GM19372 (cell line): Measurements from ENCODE around the gene PJA1.
A peak's percentile ranks its signal among the peaks of the same experiment; 100 is the strongest.

Experiments
- ATAC-seq: cut with Tn5 transposase; IDR thresholded peaks from one replicate; pipeline ENCODE4 v1.9.1; 2021; ENCODE audit warnings: mild to moderate bottlenecking, low read depth, moderate library complexity; ENCODE audit not compliant: unreplicated experiment

The PJA1 gene

DNA sequence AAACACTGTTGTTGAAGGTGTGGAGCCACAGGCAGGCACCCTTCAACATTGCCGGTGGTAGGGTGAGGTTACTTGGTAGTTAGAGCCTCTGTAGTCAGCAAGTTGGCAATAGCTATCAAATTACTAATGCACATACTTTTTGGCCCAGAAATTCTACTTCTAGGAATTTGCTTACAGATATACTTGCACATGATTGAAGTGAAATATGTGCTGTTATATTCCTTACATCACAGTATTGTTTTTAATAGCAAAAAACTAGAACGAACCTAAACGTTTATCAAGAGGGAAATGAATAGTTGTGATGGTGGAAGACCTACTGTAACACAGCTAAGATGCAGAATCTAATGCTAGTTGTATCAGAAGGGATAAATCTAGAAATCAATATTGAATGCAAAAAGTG lies 7.7 kb upstream of the PJA1 start:
- ATAC-seq, result no peak

DNA sequence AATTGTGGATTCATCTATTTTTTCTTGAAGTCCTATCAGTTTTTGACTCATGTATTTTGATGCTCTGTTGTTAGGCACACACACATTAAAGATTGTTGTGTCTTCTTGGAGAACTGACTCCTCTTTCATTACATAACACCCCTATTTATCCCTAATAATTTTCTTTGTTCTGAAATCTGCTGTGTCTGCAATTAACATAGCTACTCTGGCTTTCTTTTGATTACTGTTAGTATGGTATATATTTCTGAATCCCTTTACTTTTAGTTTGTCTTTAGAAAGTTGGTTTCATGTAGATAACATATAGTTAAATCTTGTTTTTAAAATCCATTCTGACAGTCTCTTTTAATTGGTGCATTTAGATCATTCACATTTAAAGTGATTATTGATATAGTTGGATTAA lies 5.1 kb upstream of the PJA1 start:
- no peak for ATAC-seq

DNA sequence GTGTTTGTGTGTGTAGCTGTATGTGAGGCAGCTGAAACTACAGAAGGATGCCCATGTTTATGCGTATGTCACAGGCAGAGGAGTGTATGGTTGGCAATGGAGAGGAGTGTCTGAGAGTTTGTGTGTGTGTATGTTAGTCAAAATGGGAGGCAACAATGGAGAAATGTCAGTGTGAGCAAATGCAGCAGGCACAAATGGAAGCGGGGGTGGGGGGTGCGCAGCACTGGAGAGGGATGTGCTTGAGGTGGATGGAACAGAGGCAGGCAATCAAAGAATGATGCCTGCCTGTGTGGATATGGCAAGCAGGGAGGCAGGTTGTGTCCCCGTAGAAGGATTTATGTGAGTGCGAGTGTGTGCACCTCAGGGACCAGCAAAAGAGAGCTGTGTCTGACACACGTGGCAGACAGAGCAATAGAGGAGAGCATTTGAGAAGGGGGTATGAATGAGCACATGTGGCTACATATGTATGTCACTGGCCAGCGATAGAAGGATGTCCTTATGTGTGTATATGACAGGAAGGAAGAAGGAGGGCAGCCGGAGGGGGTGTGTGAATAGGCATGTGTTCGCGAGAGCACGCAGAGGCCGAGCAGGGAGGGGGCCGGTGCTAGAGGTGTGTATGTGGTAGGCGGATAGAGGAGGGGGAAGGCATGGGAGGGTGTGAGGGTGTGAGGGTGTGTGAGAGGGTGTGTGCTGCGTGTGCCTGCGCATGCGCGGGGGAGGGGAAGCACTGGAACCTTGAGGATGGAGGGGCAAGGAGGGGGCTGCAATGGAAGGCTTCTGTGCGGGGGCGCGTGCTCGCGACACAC lies 1.1 kb downstream of the PJA1 start:
- ATAC-seq, result peak; percentile 53

DNA sequence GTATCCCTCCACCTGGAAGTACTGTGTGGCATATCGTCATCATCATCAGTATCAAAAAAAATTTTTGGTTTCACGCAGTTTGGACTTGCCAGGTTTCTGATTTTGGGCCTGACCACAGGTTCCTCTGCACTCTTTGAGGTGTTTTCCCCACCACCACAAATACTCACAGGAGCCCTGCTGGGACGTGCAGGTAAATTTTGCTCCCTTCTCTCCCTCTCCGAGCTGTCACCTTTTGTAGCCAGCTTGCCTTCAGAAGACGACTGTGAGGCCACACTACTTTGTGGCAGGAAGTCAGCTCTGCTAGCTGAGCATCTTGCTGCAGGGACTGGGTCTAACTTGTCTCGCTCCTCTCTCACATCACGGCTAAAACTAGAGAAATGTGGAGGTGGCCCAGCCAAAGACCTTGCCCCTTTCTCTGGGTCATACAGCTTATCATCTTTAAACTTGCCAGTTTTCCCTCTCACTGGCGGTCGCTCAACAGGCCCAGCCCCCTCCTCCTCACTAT lies 2.8 kb downstream of the PJA1 start:
- ATAC-seq, result no peak

DNA sequence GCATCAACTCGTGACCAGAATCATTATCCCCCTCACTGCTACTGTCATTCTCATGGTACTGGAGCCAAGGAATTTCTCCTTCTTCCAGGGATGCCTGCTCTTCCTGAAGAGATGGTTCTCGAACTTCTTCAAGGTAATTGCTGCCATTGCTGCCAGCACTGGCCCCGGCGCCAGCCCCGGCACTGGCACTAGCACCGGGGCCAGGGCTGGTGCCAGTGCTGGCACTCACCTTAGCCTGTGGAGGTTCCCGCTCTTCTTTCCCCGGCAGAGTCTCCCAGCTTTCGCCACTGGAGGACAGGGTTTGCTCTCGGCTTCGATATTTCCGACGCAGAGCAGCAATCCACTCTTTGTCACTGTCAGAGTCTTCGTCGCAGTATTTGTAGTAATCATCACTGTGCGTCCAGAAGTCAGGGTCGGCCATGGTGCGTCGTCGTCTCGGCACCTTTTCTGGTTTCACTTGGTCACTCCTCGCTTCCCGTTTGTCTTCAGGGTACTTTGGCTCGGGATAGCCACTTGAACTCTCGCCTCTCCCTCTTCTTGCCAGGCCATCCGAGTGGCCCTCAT lies 3.4 kb downstream of the PJA1 start:
- ATAC-seq, result no peak

DNA sequence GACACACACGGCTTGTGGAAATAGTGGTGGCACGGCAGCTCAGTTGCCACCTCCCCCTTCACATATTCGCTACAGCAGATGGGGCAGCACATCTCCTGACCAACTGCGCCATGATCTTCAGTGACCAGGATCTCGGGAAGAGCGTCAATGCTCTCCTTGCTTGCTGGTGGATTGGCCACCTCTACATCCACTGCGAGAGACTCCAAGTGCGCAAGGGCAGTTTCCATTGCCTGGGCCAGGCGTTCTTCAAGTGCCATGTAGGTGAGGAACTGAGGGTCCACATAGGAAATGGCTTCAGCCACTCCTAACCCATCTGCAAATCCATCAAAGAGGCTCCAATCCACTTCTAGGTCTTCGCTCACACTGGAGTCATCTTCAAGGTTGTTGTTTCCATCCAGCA lies 3.9 kb downstream of the PJA1 start:
- no peak for ATAC-seq

DNA sequence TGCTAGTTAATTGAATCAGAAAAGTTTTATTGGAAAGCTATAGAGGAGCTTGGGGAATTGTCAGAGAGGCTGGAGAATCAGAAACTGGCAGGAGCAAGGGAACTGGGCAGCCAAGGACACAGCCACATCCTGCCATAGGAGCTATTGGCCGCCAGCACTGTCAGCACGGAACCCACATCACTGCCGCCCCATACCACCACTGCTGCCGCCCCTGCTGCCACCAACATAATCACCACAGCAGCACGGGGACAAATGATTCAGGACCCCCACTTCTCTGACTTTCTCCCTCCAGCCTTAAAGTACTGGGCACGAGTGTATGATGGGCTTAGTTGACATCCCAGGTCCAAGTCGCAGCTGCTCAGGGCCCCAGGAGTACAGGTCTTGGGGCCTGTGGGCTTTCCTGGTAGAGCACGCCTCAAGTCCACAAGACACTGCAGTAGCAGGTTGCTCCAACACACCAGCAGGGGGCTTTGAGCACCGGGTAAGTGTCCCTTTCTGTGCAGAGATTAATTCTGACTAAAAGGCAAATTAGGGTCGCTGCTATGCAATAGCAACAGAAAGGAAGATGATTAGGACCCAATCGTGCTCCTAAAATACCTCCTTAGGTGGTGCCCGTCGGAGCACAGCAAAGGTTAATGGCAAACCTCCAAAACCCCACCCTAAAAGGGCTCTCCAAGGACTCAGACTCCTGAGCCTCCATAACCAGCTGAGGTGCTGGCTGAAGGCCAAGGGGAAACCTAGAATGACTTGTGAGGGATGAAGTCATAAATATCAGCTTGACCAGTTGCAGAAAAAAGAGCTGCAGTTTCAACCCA lies 6.9 kb downstream of the PJA1 start:
- peak; percentile 96 for ATAC-seq

DNA sequence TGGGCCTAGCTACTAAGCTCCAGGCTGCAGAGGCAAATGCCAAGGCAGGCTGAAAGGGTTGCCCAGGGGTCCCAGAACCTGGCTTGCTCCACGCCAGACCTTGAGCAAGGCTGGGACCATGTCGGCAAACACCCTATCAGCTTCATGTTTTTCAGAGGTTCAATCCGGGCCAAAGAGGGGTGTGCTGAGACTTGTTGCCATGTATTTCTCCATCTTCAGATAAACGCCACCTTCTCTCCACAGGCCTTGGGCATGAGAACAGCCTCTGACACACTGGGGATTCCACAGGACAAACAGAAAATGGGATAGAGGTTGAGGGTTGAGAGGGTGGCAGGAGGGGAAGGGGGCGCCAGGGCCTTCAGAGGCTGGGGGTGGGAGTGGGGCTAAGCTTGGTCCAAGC lies 8.6 kb downstream of the PJA1 start:
- no peak for ATAC-seq

DNA sequence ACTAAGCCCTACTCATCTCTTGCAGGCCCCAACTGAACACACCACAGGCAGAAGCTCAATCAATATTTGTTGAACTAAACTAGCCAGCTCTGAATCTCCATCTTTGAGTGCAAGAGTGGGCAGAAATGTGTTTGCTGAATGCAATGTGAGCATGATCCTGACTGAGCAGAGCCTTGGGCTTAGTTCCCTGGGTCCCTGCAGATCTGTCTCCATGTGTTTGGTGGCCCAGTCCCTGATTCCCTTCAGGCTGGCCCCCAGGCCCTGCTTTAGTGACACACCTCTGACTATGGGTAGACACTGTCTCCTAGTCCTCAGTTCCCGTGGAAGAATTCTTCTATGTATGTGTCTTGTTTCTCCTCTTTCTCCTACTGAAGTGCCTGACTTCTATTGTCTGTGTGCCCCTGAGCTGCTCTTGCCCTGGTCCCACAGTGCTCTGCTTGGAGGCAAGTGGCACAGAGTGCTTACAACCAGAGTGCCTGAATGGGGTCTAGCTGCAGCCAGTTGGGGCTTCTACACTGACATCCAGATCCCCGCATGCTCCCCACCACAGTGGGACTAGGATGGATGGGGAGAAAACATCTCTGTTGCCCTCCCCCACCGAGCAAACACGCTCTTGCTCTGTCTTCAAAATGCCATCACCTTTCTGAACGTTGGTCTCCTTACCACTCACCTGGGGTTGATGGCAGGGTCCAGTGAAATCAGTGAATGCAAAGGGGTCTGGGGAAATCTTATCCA lies 9.3 kb downstream of the PJA1 start:
- no peak for ATAC-seq

DNA sequence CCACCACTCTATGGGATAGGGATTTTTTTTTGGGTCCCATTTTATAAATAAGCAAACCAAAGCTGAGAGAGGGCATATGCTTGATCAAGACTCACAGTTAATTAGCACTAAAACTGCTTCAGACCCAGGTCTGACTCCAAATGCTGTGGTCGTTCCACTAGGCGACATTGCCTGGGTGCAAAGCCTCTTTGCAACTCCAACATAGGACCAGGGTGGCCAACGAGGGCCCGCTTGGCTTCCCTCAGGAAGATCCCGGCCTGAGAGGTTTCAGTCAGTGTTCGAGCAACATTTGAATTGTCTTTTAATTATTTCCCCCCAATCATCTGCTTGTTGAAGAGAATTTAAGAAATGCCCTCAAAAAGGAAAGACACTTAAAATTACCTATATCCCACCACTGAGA lies 11.2 kb downstream of the PJA1 start:
- ATAC-seq, result no peak

DNA sequence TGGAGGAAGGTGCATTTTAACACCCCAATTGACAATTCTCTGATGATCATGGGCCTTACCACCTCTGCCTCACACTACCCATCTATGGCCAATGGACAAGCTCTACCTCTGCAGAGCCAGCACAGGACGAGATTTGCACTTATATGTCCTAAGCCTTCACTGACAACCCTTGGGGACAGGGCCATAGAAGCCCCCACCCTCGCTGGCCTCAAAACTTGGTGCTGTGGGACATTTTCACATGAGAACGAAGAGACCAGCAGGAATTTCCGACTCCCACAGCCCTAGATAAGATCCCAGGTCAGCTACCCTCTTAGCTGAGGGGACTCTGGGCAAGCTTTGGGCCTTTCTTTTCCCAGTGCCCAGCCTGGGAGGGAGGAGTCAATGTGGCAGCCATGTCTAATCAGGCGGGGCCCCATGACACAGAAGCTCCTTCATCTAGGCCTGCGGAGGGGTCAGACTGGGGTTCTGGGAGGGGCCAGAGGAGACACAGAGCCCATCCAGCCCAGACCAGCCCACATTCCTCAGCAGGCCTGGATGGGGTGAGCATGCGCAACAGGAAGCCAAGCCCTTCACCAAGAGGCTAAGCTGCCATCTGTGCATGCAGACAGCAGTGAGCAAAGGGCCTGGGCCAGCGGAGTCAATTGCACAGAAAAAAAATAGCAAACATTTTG lies 12.1 kb downstream of the PJA1 start:
- no peak for ATAC-seq

DNA sequence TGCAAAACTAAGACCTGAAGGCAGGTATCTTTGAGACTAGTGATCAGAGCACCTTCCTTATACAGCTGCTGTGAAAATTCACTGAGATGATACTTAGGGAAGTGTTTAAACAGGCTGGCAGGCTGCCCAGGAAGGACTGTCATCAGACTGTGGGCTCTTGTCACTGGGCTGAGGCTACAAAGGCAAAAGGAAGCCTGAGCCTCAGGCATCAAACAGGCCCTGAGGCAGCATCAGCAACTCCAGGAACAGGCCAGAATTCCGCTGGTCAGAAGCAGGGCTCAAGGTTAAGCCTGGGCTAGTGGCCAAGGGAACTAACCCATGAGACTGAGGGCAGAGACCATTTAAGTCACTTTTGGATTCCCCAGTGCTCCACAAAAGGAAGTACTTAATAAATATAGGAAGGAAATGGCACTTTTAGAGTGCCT lies 12.8 kb downstream of the PJA1 start:
- ATAC-seq, result no peak

DNA sequence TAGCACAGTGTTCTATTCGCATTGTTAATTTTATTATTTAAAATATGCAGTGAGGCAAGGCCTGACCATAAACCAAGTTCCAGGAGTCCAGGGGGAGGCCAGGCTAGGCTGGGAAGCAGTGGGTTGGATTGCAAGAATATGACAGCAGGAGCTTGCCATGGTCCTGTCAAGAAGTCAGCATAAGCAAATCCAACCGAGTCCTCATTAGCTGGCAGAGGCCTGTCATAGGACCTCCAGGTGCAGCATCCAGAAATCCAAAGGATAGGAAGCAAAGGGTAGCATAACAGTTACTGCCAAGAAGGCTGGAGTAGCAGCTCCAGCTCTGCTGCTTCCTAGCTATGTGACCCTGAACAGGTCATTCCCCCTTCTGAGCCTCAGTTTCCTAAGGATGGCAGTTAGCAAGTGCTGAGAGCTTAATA lies 13.4 kb downstream of the PJA1 start:
- no peak for ATAC-seq

DNA sequence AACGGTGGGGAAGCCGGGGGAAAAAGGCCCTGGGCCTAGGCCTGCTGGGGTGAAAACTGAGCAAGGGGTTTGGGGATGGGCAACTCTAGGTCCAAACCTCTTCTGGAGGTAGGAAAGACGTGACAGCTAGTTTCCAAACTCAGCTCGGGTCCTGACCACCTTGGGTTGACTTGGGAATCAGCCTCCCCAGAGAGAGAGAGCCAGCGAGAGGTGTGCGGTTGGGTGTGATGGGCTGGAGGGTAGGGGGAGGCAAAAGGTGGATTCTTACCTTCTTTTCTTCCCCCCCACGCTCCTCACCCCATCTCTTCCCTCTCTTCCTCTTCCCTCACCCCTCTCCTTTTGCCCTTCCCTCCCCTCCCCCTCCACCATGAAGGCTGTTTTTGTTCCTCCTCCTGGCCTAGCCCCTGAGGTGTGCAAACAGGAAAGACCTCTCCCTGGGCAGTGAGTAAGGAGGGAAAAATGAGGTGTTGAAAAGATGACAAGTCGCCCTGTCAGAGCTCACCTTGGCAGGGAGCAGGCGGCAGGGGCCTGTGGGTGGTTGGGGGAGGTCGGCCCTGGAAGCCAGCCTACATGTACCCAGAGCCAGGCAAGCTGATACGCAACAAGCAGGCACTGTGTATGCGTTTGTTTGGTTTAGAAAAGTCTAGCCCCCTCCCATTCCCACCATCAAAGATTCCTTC lies 14.8 kb downstream of the PJA1 start:
- ATAC-seq, result no peak

DNA sequence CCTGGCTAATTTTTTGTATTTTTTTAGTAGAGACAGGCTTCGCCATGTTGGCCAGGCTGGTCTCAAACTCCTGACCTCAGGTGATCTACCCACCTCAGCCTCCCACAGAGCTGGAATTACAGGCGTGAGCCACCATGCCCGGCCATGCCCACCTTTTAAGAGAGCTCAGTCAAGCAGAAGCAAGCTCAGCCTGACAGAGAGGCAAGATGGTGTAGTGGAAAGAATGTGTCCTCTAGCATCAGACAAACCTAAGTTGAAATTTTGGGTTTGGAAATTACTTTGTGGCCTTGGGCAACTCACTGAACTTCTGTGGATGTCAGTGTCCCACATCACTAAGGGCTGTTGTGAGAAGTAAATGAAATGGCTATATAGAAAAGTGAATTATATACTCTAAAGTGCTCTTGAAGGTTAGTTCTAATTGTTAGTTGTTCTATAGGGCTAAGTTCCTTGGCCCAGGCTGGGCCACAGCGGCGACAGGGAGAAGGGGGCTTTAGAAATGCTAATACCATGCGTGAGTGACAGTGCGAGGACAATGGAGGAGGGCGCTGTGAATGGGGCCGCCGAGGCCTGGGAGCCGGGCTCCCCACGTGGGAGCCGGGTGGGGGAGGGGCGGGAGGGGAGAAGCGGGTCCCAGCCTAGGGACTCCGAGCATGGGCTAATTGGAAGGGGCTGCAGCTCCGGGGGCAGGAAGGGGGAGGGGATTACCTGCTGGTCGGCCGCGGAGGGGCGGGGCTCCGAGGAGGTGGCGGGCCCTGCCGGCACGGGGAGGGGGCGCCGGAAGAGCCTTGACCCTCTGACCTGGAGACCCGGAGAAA lies 15.6 kb downstream of the PJA1 start:
- ATAC-seq, result no peak

DNA sequence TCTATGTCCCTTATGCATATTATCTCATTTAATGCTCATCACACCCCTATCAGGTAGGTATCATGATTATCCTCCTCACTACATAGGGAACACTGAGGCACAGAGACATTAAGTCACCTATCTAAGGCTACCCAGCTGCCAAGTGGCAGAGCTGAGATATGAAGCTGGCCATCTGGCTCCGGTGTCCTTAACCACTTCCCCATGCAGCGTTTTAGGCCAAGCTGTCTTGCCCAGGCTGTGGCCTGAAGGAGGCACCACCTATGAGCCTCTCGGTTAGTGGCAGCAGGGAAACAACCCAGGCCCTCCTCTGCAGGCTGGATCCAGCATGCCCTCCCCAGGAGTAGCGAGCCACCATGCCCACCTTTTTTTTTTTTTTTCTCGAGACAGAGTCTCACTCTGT lies 16.3 kb downstream of the PJA1 start:
- no peak for ATAC-seq

DNA sequence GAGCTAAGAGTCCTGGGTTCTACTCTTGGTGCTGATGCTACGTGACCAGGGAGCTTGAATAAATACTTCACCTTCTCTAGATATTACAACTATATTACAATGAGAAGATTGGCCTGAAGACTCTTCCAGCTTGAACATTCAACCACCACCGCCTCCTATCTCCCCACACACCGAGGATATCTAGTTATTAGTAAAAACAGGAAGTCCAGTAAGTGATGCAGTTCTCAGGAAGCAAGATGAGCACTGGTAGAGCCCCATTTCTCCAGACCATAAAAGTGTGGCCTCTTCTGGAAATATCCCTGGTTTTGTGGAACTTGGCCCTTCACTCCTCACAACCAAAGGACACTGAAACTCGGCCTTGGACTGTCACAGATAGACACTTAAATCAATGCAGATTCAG lies 18.5 kb downstream of the PJA1 start:
- no peak for ATAC-seq

DNA sequence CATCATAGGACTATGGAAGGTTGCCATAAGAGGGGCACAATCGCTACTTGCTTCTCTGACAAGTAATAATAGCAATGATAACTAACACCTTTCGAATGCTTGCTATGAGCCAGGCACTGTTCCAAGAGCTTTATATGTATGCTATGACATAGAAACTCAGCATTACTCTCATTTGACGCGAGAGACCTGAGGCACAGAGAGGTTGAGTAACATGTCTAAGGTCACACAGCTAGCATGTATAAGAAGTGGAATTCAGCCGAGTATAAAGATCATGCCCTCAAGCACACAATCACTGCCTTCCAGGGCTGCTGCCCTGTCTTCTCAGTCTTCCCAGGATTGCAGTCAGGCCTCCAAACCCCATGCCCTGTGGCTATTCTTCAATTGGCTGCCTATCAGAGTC lies 19.5 kb downstream of the PJA1 start:
- no peak for ATAC-seq
